Measurements from ENCODE around the gene CEP83.

- TF ChIP-seq EZH2 (IDR thresholded peaks at IDR 0.05; ENCODE audit: insufficient read depth, poor library complexity, severe bottlenecking) (no peak), EZH2phosphoT487 (IDR thresholded peaks at IDR 0.05; ENCODE audit: insufficient read depth, low read depth) (no peak)
Observed at GRCh38 chr12:94263011-94263811, 196.5 kb downstream of the CEP83 start.
